GM19395 (cell line): Measurements from ENCODE around the gene ADGRL3.

ENCODE experiments used
- ATAC-seq: cut with Tn5 transposase; IDR thresholded peaks from one replicate; pipeline ENCODE4 v1.9.1; 2021; ENCODE audit warnings: mild to moderate bottlenecking, moderate library complexity; ENCODE audit not compliant: unreplicated experiment

Gene ADGRL3

DNA sequence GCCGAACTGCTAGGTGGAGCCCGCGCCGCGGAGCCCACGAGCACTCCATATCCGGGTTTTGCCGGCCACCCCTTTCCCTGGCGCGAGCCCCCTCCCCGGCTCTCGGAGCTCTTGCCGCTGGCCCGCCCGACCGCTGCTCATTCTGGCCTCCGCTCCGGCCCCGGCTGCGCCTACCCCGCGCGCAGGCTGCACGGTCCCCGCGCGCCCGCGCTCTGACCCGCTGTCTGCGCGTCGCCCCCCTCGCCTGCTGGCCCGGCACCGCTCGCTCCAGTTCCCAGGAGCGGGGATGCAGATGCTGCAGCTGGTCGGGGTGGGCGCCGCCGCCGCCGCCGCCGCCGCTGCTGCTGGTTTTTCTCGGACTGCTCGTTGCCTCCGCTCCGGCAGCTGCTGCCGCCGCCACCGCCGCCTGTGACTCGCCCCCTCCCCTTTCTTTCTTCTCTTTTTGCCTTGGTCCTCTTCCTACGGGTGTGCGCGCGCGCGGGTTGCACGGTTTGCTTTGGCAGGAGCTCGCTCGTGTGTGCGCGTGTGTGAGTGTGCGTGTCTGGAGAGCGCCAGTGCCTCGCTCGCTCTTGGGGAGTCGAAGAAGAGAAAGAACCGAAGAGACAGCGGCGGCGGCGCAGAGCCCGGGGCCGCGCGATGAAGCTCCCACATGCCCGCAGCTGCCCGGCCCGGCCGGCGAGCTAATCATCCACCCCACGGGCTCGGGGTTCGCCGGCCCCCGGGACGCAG lies at the start of gene ADGRL3:
Gene ADGRL3 (plus strand): TSS at position 140 of the 729 bp plus-strand sequence.
- no peak for ATAC-seq

DNA sequence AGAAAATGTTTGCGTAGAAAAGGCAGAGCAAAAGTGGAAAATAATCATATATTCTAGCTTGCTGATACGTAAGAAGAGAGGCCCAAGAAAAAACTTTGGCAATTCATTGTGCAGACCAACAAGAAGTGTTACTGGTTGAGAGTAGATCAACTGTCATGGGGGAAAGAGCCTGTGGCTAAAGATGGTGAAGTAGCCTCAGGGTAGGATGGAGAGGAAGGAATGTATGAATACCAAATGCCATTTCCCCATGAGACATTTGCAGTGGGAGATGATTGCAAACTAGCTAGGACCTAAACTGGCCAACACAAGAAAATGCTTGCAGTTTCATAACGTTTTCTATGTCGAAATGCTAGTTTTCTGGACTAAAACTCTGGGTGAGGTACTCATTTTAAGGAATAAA lies 47.7 kb upstream of the ADGRL3 start:
- ATAC-seq = no peak

- no peak for ATAC-seq
These were observed 39.6 kb upstream of the ADGRL3 start for GRCh38 chr4:61160478-61160877.

- ATAC-seq = no peak
These were observed 38.0 kb upstream of the ADGRL3 start for GRCh38 chr4:61162116-61162515.

DNA sequence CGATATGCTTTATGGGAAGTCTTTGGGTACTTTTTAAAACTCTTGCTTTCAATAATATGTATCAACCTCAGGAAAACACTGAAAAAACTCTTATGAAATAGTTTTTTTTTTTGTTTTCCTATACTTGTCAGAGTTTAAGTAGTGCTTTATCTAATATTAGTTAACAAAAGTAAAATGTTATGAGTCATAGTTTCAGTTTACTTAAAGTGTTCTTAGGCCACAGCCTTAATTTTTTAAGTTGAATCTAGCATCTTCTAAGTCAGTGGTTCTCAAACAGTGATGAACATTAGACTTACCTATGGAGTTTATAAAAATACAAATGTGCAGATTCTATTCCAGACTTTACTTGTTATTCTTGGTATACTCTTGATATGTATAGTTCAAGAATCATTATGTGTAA lies 26.3 kb upstream of the ADGRL3 start:
- ATAC-seq = no peak

DNA sequence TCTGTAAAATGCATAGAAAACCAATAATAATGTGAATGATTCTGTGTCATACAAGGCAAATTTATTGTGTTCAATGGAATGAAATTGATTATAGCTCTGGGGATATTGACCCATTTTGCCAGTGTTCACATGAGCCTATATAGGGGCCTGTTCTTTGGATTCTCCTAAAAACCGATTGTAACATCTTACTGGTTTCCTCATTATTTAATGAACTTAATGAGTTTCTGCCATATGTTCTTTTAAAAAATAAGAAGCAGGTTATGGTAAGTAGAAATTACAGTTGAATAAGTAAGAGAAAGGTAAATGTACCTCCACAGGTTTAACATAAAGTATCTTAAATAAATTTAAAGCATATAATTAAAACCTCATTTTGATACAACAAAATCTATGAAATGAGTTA lies 24.6 kb upstream of the ADGRL3 start:
- ATAC-seq = no peak

GRCh38 chr4:61177367-61177766 lies 22.8 kb upstream of the ADGRL3 start:
- no peak for ATAC-seq

DNA sequence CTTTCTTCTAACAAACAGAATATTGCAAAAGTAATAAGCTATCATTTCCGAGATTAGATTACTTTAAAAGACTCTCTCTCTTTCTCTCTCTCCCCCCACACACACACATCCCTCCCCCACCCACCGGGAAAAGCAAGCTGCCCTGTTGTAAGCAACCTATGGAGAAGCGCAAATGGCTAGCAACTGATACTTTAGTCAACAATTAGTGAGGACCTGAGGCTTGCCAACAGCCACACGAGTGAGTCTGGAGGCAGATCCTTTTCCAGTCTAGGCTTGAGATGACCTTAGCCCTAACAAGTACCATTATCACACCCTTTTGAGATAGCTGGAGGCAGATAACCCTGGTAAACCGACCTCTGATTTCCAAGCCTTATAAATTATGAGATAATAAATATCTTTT lies 19.7 kb upstream of the ADGRL3 start:
- ATAC-seq = no peak

- ATAC-seq = no peak
These were observed 17.2 kb upstream of the ADGRL3 start for GRCh38 chr4:61182915-61183314.

DNA sequence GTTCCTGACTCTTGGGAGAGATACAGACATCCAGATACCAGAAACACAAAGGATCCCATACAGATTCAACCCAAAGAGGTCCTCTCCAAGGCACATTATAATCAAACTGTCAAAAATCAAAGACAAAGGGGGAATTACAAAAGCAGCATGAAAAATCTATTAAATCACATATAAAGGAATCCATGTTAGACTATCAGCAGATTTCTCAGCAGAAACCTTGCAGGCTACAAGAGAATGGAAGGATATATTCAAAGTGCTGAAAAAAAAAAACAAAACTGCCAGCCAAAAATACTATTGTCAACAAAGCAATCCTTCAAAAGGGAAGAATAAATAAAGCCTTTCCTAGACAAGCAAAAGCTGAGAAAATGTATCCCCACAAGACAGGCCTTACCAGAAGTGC lies 14.8 kb upstream of the ADGRL3 start:
- no peak for ATAC-seq

GRCh38 chr4:61192392-61192791 lies 7.7 kb upstream of the ADGRL3 start:
- ATAC-seq = no peak

- no peak for ATAC-seq
These were observed 6.3 kb upstream of the ADGRL3 start for GRCh38 chr4:61193863-61194262.

GRCh38 chr4:61194571-61194970 lies 5.6 kb upstream of the ADGRL3 start:
- no peak for ATAC-seq

DNA sequence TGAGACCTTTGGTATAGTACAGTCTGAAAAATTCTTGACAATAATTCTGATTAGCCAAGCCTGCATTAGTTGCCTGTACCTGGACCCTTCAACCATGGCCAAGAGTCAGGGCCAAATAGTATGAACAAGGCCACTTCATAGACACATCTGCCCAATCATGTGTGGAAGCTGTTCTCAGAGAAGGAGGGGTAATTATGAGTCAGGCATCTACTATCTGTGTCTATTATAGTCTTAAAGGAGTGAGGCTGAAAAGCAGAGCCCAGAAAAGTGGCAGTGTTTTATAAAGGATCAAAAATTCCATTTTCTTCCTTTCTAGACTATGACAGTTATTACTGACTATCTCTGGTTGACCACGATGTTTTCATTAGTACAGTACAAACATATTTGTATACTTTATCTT lies 5.0 kb upstream of the ADGRL3 start:
- no peak for ATAC-seq

GRCh38 chr4:61198686-61199085 lies 1.4 kb upstream of the ADGRL3 start:
- ATAC-seq = no peak

- no peak for ATAC-seq
These were observed 296 bp upstream of the ADGRL3 start for GRCh38 chr4:61199873-61200186.

- ATAC-seq = no peak
These were observed 895 bp downstream of the ADGRL3 start for GRCh38 chr4:61200916-61201526.

DNA sequence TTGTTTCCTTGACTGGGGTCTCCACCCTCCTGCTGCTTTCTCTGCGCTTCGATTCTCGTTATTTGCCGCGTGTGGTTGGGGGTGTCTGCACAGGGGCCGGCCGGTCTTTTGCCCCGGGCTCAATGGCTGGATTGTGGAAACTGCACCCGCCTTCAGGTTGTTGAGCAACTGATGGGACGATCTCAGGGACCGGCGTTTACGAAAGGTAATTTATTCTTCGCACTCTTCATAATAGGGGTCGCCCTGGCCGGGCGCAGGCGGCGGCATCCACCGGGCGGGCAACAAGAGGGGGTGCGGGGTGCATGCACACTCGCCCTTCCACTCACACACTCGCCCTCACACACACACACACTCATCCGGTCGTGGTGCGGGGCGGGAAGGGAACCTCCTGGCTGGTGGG lies 1.4 kb downstream of the ADGRL3 start:
- ATAC-seq = no peak

DNA sequence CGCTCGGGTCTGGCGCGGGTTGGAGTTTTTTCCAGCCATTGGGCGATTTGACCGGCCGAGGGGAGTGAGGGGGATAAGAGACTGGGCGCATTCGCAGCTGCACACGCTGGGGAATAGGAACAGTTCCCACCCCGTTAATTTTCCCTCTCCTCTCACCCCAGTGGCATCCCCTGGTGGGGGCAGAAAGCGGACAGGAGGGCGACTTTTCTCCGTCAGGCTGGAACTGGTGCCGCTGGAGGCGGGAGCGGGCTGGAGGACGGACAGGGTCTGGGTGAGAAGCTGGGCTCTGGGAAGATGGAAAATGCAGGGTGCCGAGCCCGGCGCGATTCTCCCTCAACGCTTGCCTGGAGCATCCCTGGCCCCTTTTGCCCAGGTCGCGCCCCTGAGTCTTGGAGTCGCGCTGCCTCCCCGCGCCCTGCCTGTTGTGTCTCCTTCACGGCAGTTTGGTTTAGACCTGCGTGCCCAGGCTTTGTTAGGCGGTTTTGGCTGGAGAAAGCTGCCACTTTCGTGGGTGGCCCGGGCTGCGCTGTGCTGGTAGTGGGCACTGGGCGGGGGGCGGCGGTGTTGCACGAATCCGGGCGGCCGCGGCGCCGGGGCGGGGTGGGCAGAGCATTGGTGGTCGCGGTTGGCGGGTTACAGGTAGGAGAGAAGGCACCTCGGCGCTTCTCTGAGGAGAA lies 2.0 kb downstream of the ADGRL3 start:
- no peak for ATAC-seq

DNA sequence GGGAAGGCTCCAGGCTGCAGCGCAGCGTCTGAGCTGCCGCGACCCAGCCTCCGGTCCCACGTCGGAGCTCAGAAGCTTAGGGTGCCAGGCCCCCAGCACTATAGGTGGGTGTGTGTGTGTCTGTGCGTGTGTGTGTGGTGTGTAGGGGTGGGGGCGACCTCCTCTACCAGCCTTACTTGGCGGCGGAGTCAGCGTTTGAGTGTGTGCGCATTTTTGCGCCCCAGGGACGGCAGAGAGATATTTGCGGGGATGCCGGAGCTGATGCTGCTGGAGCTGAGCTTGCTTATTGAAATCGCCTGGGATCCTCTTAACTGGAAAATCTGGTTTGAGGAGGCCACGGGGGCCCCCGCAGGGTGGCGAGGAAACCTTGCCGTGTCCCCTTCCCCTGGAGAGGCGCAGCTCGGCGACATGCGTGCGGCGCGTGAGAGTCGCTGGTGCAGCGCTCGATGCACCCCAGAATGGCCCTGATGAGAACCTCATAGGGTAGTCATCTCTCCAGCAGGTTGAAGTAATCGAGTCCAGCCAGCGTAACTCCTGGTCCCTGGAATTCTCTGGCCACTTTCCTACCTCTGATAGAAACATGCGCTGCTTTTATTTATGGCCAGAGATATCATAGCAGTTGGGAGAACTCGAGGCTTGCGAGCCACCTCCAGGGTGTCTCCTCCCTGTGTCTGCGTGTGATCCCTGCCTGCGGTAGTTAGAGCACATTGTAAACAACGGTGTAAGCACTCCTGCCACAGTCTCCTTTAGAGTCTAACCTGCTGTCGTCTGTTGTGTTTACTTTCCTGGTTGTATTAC lies 2.7 kb downstream of the ADGRL3 start:
- ATAC-seq = no peak

DNA sequence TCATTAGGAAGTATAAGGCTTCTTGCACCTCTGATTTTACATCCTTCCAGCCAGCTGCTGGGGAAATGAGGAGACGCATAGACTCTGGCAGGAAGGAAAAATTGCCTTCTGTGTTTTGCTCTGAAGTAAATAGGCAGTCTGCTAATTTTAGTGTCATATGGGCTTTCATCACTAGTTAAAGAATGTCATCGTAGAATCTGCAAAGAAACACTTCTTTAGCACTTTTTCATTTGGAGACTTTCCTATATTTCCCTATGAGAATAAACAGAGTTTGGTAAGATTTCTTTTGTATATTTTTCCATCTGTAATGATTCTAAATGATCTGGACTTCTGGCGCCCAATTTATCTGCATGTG lies 3.3 kb downstream of the ADGRL3 start:
- no peak for ATAC-seq
